Umbilical cord (tissue), 2 donors: Measurements from ENCODE around the gene POLR1C. TPM values are rescaled to one million over a fixed set of nuclear protein-coding genes. Genes with fewer than 3 reads are reported as not detected.
"Not testable (repeated sequence)": the region's sequence is repeated elsewhere in the genome, so short reads cannot be mapped to it uniquely, and the experiment has no call there.

ENCODE experiments used
- DNase-seq: peaks from one replicate; pipeline ENCODE4 v3.0.0-alpha.2; 2015; ENCODE audit warnings: low spot score
- total RNA-seq: library from RNA; depleted of rRNA; stranded (reverse); fragments of >200 nt; gene quantifications from one replicate; pipeline ENCODE4 v1.2.3, GENCODE V29; 2014; ENCODE audit warnings: low replicate concordance; ENCODE audit not compliant: insufficient read depth

Gene POLR1C
- total RNA-seq, 1 donor from 2014 or later, result 20.2 TPM

GRCh38 chr6:43493230-43493629 is 23.7 kb upstream of the POLR1C start:
- DNase-seq, result no peak

- DNase-seq, result no peak
These were observed 23.1 kb upstream of the POLR1C start for GRCh38 chr6:43493833-43494232.

- no peak for DNase-seq
These were observed 22.6 kb upstream of the POLR1C start for GRCh38 chr6:43494321-43494720.

- DNase-seq, result no peak
These were observed 22.1 kb upstream of the POLR1C start for GRCh38 chr6:43494766-43495165.

- no peak for DNase-seq
These were observed 21.4 kb upstream of the POLR1C start for GRCh38 chr6:43495409-43495941.

- DNase-seq, result peak; percentile 79
These were observed 20.3 kb upstream of the POLR1C start for GRCh38 chr6:43496370-43497128.

GRCh38 chr6:43497129-43497396 is 19.8 kb upstream of the POLR1C start:
- no peak for DNase-seq

GRCh38 chr6:43497689-43498088 is 19.2 kb upstream of the POLR1C start:
- DNase-seq, result no peak

- DNase-seq, result not testable (repeated sequence)
These were observed 18.6 kb upstream of the POLR1C start for GRCh38 chr6:43498291-43498690.

- no peak for DNase-seq
These were observed 17.7 kb upstream of the POLR1C start for GRCh38 chr6:43499028-43499815.

- no peak for DNase-seq
These were observed 16.0 kb upstream of the POLR1C start for GRCh38 chr6:43500921-43501320.

GRCh38 chr6:43502666-43503065 is 14.2 kb upstream of the POLR1C start:
- DNase-seq, result no peak

- DNase-seq, result no peak
These were observed 13.4 kb upstream of the POLR1C start for GRCh38 chr6:43503443-43503842.

GRCh38 chr6:43504756-43505593 is 11.9 kb upstream of the POLR1C start:
- DNase-seq, result no peak

GRCh38 chr6:43505718-43506117 is 11.2 kb upstream of the POLR1C start:
- DNase-seq, result no peak

- no peak for DNase-seq
These were observed 10.7 kb upstream of the POLR1C start for GRCh38 chr6:43506171-43506570.

- DNase-seq, result peak; percentile 88
These were observed 10.0 kb upstream of the POLR1C start for GRCh38 chr6:43506667-43507471.

- DNase-seq, result no peak
These were observed 8.3 kb upstream of the POLR1C start for GRCh38 chr6:43508481-43509141.

GRCh38 chr6:43509142-43509983 is 7.5 kb upstream of the POLR1C start:
- no peak for DNase-seq
